PC-3 (cell line): ENCODE results near the gene SCYGR4. TPM values are rescaled to one million over a fixed set of nuclear protein-coding genes. Genes with fewer than 3 reads are reported as not detected.

Experiments used
- ATAC-seq: fragments of 200-7000 bp; cut with Tn5 transposase; 2 replicates; pipeline ENCODE4 v1.9.1; 2020; ENCODE audit warnings: mild to moderate bottlenecking, moderate library complexity
- BruUV-seq: library from RNA; stranded (reverse); fragments of 400-500 nt; replicated peaks from 2 replicates; lab custom pipeline; 2021; lab: Mats Ljungman, UMichigan
- CTCF ChIA-PET: fragments of 300-600 bp; sonication (Branson Sonifier 250); formaldehyde crosslinking; loops from one replicate; lab custom pipeline; 2022; ENCODE audit warnings: antibody characterized with exemption; lab: Charles Lee
- POLR2A ChIA-PET: fragments of 300-600 bp; sonication (Branson Sonifier 250); formaldehyde crosslinking; loops from one replicate; lab custom pipeline; 2022; ENCODE audit warnings: antibody characterized with exemption; ENCODE audit not compliant: unreplicated experiment; lab: Charles Lee
- DNase-seq: peaks from one replicate; pipeline ENCODE4 v3.0.0-alpha.2; 2015
- H2AFZ ChIP-seq: fragments of 300-600 bp; sonication (generic); 2 replicates; pipeline ENCODE4 v1.6.0; 2016; ENCODE audit warnings: antibody characterized with exemption, low read length
- H3F3A ChIP-seq: fragments of 300-600 bp; sonication (generic); one replicate; pipeline ENCODE4 v1.6.0; 2017; ENCODE audit warnings: antibody characterized with exemption, low read length, control low read depth, mild to moderate bottlenecking; ENCODE audit not compliant: unreplicated experiment
- H3K27ac ChIP-seq: fragments of 300-600 bp; sonication (generic); 2 replicates; pipeline ENCODE4 v1.5.1; 2016; ENCODE audit warnings: mild to moderate bottlenecking, low read length
- H3K27me3 ChIP-seq: fragments of 300-600 bp; sonication (generic); 2 replicates; pipeline ENCODE4 v1.6.1; 2016; ENCODE audit warnings: low read length, mixed read lengths
- H3K36me3 ChIP-seq: fragments of 300-600 bp; sonication (generic); 2 replicates; pipeline ENCODE4 v1.6.1; 2016; ENCODE audit warnings: low read depth, mixed run types, low read length, mixed read lengths
- H3K4me1 ChIP-seq: fragments of 300-600 bp; sonication (generic); 2 replicates; pipeline ENCODE4 v1.5.1; 2016; ENCODE audit warnings: low read length; ENCODE audit not compliant: insufficient read depth
- H3K4me2 ChIP-seq: fragments of 300-600 bp; sonication (generic); 2 replicates; pipeline ENCODE4 v1.6.0; 2016; ENCODE audit warnings: low read length
- H3K4me3 ChIP-seq: fragments of 300-600 bp; sonication (generic); 2 replicates; pipeline ENCODE4 v1.5.1; 2016; ENCODE audit warnings: mild to moderate bottlenecking, low read length, mixed read lengths
- H3K79me2 ChIP-seq: fragments of 300-600 bp; sonication (generic); 2 replicates; pipeline ENCODE4 v1.6.1; 2017; ENCODE audit warnings: low read length, mixed read lengths
- H3K9ac ChIP-seq: fragments of 300-600 bp; sonication (generic); 2 replicates; pipeline ENCODE4 v1.6.0; 2016; ENCODE audit warnings: mild to moderate bottlenecking, low read length
- H3K9me2 ChIP-seq: fragments of 300-600 bp; sonication (generic); replicated peaks from 2 replicates; pipeline ENCODE4 v1.6.1; 2016; ENCODE audit warnings: mixed run types, low read length, mixed read lengths
- H3K9me3 ChIP-seq: fragments of 300-600 bp; sonication (generic); 2 replicates; pipeline ENCODE4 v1.6.1; 2016; ENCODE audit warnings: low read length, mixed read lengths
- H4K20me1 ChIP-seq: fragments of 300-600 bp; sonication (generic); 2 replicates; pipeline ENCODE4 v1.6.1; 2016; ENCODE audit warnings: low read length, mixed read lengths
- CTCF ChIP-seq: fragments of 300-600 bp; sonication (generic); conservative IDR thresholded peaks from 2 replicates; pipeline ENCODE4 v1.5.1; 2017; ENCODE audit warnings: antibody characterized with exemption, low read depth, mild to moderate bottlenecking, low read length
- EZH2 ChIP-seq: fragments of 300-600 bp; sonication (generic); IDR thresholded peaks from one replicate; pipeline ENCODE4 v1.6.1; 2017; ENCODE audit warnings: antibody characterized with exemption, mild to moderate bottlenecking, low read length; ENCODE audit not compliant: unreplicated experiment
- EZH2phosphoT487 ChIP-seq: fragments of 300-600 bp; sonication (generic); IDR thresholded peaks from 2 replicates; pipeline ENCODE4 v1.6.1; 2018; ENCODE audit warnings: mild to moderate bottlenecking, antibody characterized with exemption, low read length, borderline replicate concordance
- intact Hi-C: fragments of 100-400 bp; cut with micrococcal nuclease; formaldehyde crosslinking; loops from 2 replicates; pipeline ENCODE4 v1.9.0; 2023
- total RNA-seq: library from RNA; depleted of rRNA; stranded (reverse); fragments of >200 nt; gene quantifications from 2 replicates; pipeline ENCODE4 v1.2.3, GENCODE V29; 2014

SCYGR4 gene
- total RNA-seq, 1 experiment from 2014 or later, result not detected

- intact Hi-C loops, result no loop called here
- Histone ChIP-seq H3K79me2 (no peaks in the 10 kb centered on the region), H3K27ac (no peak overlapping the region), H3K9me2 (0 out of 2 replicates have a peak, but pooled peaks cover 2% of the 10 kb centered on the region), H3K9ac (no peak overlapping the region), H3K36me3 (no peaks in the 10 kb centered on the region), H4K20me1 (no peaks in the 10 kb centered on the region), H3F3A (no peaks in the 10 kb centered on the region), H3K4me3 (no peak overlapping the region), H2AFZ (no peak overlapping the region), H3K4me2 (no peak overlapping the region), H3K9me3 (no peaks in the 10 kb centered on the region), H3K27me3 (no peaks in the 10 kb centered on the region), H3K4me1 (no peaks in the 10 kb centered on the region)
- CTCF ChIA-PET, result no interaction called here
- no TSS peak for BruUV-seq
- ATAC-seq (no peak), DNase-seq (no peak)
- no peak for TF ChIP-seq CTCF
- no peak for TF ChIP-seq EZH2
- TF ChIP-seq EZH2phosphoT487, result no peak
- POLR2A ChIA-PET, result no interaction called here
Observed at GRCh38 chr2:227615906-227616305, 1.4 kb upstream of the SCYGR4 start.

- BruUV-seq, result no TSS peak
- CTCF ChIA-PET, result no interaction called here
- no peaks in the 10 kb centered on the region for H4K20me1 ChIP-seq
- H3K27ac ChIP-seq, result no peak overlapping the region
- no peaks in the 10 kb centered on the region for H3K79me2 ChIP-seq
- H3K4me3 ChIP-seq, result no peak overlapping the region
- DNase-seq (no peak), ATAC-seq (no peak)
- no peak overlapping the region for H3K4me2 ChIP-seq
- H3K36me3 ChIP-seq, result no peaks in the 10 kb centered on the region
- no peak overlapping the region for H2AFZ ChIP-seq
- no peak overlapping the region for H3K9ac ChIP-seq
- POLR2A ChIA-PET, result no interaction called here
- intact Hi-C loops, result no loop called here
- H3K9me3 ChIP-seq, result no peaks in the 10 kb centered on the region
- H3K9me2 ChIP-seq, result 0 out of 2 replicates have a peak, but pooled peaks cover 2% of the 10 kb centered on the region
- H3K4me1 ChIP-seq, result no peaks in the 10 kb centered on the region
- H3F3A ChIP-seq, result no peaks in the 10 kb centered on the region
- H3K27me3 ChIP-seq, result no peaks in the 10 kb centered on the region
- TF ChIP-seq CTCF, result no peak
- no peak for TF ChIP-seq EZH2phosphoT487
- TF ChIP-seq EZH2, result no peak
Observed at GRCh38 chr2:227616631-227617030, 667 bp upstream of the SCYGR4 start.

- Histone ChIP-seq H3K27me3 (no peaks in the 10 kb centered on the region), H3K9ac (no peak overlapping the region), H3K4me2 (peak overlapping the region; percentile 17; the same call in 1 of the 2 replicates), H3K4me3 (no peak overlapping the region), H3K9me2 (no peaks in the 10 kb centered on the region), H3K4me1 (peaks cover 5% of the 10 kb centered on the region), H3K27ac (no peak overlapping the region), H3K79me2 (no peaks in the 10 kb centered on the region), H3F3A (no peaks in the 10 kb centered on the region), H3K36me3 (no peaks in the 10 kb centered on the region), H4K20me1 (no peaks in the 10 kb centered on the region), H3K9me3 (no peaks in the 10 kb centered on the region), H2AFZ (no peak overlapping the region)
- BruUV-seq, result no TSS peak
- intact Hi-C loops, result no loop called here
- TF ChIP-seq CTCF (no peak), EZH2 (no peak), EZH2phosphoT487 (no peak)
- DNase-seq (peak; percentile 32), ATAC-seq (no peak)
- POLR2A ChIA-PET, result no interaction called here
- CTCF ChIA-PET, result no interaction called here
Observed at GRCh38 chr2:227623226-227623625, 5.9 kb downstream of the SCYGR4 start.
